Activated CD8-positive, alpha-beta memory T cell treated with anti-CD3 and anti-CD28 coated beads, Interleukin-2, amount 50 U/mL, for 48 hours (primary cell): ENCODE data around the gene UPF3B.
A peak's percentile ranks its signal among the peaks of the same experiment; 100 is the strongest.
"Not testable (repeated sequence)": the region's sequence is repeated elsewhere in the genome, so short reads cannot be mapped to it uniquely, and the experiment has no call there.

ENCODE experiments used
- DNase-seq: peaks from one replicate; pipeline ENCODE4 v3.0.0-alpha.2; 2020

The UPF3B gene

GRCh38 chrX:119821703-119822102, 31.1 kb downstream of the UPF3B start:
- not testable (repeated sequence) for DNase-seq

GRCh38 chrX:119817130-119817690, 35.6 kb downstream of the UPF3B start:
- DNase-seq, result no peak

- DNase-seq, result no peak
Observed at GRCh38 chrX:119816300-119816699, 36.5 kb downstream of the UPF3B start.

- no peak for DNase-seq
Observed at GRCh38 chrX:119809185-119809666, 43.5 kb downstream of the UPF3B start.

- not testable (repeated sequence) for DNase-seq
Observed at GRCh38 chrX:119808461-119808860, 44.3 kb downstream of the UPF3B start.

GRCh38 chrX:119802546-119802945, 50.2 kb downstream of the UPF3B start:
- DNase-seq, result no peak

- DNase-seq, result no peak
Observed at GRCh38 chrX:119801253-119802221, 51.2 kb downstream of the UPF3B start.

GRCh38 chrX:119791437-119792231, 61.1 kb downstream of the UPF3B start, which contains the start of gene RPL39:
Gene RPL39 (minus strand): TSS chrX:119791630. CDS start chrX:119791576, 54 bp downstream.
- peak; percentile 82 for DNase-seq

GRCh38 chrX:119790977-119791436, 61.8 kb downstream of the UPF3B start:
- peak; percentile 70 for DNase-seq

GRCh38 chrX:119784747-119785446, 67.9 kb downstream of the UPF3B start:
- peak; percentile 67 for DNase-seq
